ENCODE results near the gene ZFHX2.
"Not testable (repeated sequence)": the region's sequence is repeated elsewhere in the genome, so short reads cannot be mapped to it uniquely, and the experiment has no call there.

DNA sequence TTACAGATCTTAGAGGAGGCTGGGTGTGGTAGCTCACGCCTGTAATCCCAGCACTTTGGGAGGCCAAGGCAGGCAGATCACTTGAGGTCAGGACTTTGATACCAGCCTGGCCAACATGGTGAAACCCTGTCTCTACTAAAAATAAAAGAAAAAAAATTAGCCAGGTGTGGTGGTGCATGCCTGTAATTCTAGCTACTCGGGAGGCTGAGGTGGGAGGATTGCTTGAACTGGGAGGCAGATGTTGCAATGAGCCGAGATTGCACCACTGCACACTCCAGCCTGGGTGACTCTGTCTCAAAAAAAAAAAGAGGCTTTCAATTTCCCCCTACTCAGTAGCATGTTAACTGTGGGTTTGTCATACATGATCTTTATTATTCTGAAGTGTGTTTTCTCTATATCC is 42.6 kb upstream of the ZFHX2 start:
- TF ChIP-seq RAD21 (IDR thresholded peaks at IDR 0.05; ENCODE audit: low read length); SIN3A (IDR thresholded peaks at IDR 0.05; ENCODE audit: borderline replicate concordance, low read depth, low read length); EP300 (IDR thresholded peaks at IDR 0.05; ENCODE audit: borderline replicate concordance in 1 of 2, low read depth in 1 of 2, low read length in 1 of 2); GABPA (IDR thresholded peaks at IDR 0.05; ENCODE audit: low read depth); GATA2 (CRISPR knock-in tag; IDR thresholded peaks at IDR 0.05): not testable (repeated sequence)
- TF ChIP-seq, protein P1, sequence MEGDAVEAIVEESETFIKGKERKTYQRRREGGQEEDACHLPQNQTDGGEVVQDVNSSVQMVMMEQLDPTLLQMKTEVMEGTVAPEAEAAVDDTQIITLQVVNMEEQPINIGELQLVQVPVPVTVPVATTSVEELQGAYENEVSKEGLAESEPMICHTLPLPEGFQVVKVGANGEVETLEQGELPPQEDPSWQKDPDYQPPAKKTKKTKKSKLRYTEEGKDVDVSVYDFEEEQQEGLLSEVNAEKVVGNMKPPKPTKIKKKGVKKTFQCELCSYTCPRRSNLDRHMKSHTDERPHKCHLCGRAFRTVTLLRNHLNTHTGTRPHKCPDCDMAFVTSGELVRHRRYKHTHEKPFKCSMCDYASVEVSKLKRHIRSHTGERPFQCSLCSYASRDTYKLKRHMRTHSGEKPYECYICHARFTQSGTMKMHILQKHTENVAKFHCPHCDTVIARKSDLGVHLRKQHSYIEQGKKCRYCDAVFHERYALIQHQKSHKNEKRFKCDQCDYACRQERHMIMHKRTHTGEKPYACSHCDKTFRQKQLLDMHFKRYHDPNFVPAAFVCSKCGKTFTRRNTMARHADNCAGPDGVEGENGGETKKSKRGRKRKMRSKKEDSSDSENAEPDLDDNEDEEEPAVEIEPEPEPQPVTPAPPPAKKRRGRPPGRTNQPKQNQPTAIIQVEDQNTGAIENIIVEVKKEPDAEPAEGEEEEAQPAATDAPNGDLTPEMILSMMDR (IDR thresholded peaks at IDR 0.05) = not testable (repeated sequence)
- TF ChIP-seq, protein P2, sequence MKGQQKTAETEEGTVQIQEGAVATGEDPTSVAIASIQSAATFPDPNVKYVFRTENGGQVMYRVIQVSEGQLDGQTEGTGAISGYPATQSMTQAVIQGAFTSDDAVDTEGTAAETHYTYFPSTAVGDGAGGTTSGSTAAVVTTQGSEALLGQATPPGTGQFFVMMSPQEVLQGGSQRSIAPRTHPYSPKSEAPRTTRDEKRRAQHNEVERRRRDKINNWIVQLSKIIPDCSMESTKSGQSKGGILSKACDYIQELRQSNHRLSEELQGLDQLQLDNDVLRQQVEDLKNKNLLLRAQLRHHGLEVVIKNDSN (IDR thresholded peaks at IDR 0.05; ENCODE audit: borderline replicate concordance, low read depth) = not testable (repeated sequence)
- TF ChIP-seq, protein P3, sequence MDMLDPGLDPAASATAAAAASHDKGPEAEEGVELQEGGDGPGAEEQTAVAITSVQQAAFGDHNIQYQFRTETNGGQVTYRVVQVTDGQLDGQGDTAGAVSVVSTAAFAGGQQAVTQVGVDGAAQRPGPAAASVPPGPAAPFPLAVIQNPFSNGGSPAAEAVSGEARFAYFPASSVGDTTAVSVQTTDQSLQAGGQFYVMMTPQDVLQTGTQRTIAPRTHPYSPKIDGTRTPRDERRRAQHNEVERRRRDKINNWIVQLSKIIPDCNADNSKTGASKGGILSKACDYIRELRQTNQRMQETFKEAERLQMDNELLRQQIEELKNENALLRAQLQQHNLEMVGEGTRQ (IDR thresholded peaks at IDR 0.05; ENCODE audit: borderline replicate concordance, low read depth, low read length) = not testable (repeated sequence)
- TF ChIP-seq, protein P4, sequence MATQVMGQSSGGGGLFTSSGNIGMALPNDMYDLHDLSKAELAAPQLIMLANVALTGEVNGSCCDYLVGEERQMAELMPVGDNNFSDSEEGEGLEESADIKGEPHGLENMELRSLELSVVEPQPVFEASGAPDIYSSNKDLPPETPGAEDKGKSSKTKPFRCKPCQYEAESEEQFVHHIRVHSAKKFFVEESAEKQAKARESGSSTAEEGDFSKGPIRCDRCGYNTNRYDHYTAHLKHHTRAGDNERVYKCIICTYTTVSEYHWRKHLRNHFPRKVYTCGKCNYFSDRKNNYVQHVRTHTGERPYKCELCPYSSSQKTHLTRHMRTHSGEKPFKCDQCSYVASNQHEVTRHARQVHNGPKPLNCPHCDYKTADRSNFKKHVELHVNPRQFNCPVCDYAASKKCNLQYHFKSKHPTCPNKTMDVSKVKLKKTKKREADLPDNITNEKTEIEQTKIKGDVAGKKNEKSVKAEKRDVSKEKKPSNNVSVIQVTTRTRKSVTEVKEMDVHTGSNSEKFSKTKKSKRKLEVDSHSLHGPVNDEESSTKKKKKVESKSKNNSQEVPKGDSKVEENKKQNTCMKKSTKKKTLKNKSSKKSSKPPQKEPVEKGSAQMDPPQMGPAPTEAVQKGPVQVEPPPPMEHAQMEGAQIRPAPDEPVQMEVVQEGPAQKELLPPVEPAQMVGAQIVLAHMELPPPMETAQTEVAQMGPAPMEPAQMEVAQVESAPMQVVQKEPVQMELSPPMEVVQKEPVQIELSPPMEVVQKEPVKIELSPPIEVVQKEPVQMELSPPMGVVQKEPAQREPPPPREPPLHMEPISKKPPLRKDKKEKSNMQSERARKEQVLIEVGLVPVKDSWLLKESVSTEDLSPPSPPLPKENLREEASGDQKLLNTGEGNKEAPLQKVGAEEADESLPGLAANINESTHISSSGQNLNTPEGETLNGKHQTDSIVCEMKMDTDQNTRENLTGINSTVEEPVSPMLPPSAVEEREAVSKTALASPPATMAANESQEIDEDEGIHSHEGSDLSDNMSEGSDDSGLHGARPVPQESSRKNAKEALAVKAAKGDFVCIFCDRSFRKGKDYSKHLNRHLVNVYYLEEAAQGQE (IDR thresholded peaks at IDR 0.05; ENCODE audit: low read depth, low read length) = not testable (repeated sequence)
- TF ChIP-seq, protein P5, sequence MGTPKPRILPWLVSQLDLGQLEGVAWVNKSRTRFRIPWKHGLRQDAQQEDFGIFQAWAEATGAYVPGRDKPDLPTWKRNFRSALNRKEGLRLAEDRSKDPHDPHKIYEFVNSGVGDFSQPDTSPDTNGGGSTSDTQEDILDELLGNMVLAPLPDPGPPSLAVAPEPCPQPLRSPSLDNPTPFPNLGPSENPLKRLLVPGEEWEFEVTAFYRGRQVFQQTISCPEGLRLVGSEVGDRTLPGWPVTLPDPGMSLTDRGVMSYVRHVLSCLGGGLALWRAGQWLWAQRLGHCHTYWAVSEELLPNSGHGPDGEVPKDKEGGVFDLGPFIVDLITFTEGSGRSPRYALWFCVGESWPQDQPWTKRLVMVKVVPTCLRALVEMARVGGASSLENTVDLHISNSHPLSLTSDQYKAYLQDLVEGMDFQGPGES (IDR thresholded peaks at IDR 0.05; ENCODE audit: low read depth, low read length) = not testable (repeated sequence)

Data from SK-N-SH (cell line).